Measurements from ENCODE around the gene THYN1. TPM values are rescaled to one million over a fixed set of nuclear protein-coding genes. Genes with fewer than 3 reads are reported as not detected.

The THYN1 gene
- total RNA-seq, 1 experiment from 2014 or later = 56.6 TPM

GRCh38 chr11:134293119-134294113 lies 40.3 kb upstream of the THYN1 start:
- H3K36me3 ChIP-seq (ENCODE audit: low read depth, low read length) = no peaks in the 10 kb centered on the region
- H3K9ac ChIP-seq (ENCODE audit: low read length) = no peak overlapping the region
- no peak overlapping the region for H3K27ac ChIP-seq (ENCODE audit: low read length)
- POLR2A ChIA-PET (ENCODE audit: unreplicated experiment) = no interaction called here
- no peaks in the 10 kb centered on the region for H3F3A ChIP-seq (ENCODE audit: low read length, unreplicated experiment)
- DNase-seq = no peak
- no peaks in the 10 kb centered on the region for H3K9me3 ChIP-seq (ENCODE audit: low read length)
- H2AFZ ChIP-seq (ENCODE audit: low read length) = no peak overlapping the region
- H3K4me1 ChIP-seq (ENCODE audit: insufficient read depth, low read length) = no peaks in the 10 kb centered on the region
- H3K4me2 ChIP-seq (ENCODE audit: low read length) = no peak overlapping the region
- BruUV-seq (replicated peaks) = no TSS peak
- H3K9me2 ChIP-seq (replicated peaks; ENCODE audit: low read length) = no peaks in the 10 kb centered on the region
- CTCF ChIA-PET = no interaction called here
- no peak for ATAC-seq
- no peak overlapping the region for H3K4me3 ChIP-seq (ENCODE audit: low read length)
- TF ChIP-seq EZH2 (IDR thresholded peaks at IDR 0.05; ENCODE audit: low read length, unreplicated experiment) (no peak), EZH2phosphoT487 (IDR thresholded peaks at IDR 0.05; ENCODE audit: borderline replicate concordance, low read length) (no peak)
- TF ChIP-seq, protein P1, sequence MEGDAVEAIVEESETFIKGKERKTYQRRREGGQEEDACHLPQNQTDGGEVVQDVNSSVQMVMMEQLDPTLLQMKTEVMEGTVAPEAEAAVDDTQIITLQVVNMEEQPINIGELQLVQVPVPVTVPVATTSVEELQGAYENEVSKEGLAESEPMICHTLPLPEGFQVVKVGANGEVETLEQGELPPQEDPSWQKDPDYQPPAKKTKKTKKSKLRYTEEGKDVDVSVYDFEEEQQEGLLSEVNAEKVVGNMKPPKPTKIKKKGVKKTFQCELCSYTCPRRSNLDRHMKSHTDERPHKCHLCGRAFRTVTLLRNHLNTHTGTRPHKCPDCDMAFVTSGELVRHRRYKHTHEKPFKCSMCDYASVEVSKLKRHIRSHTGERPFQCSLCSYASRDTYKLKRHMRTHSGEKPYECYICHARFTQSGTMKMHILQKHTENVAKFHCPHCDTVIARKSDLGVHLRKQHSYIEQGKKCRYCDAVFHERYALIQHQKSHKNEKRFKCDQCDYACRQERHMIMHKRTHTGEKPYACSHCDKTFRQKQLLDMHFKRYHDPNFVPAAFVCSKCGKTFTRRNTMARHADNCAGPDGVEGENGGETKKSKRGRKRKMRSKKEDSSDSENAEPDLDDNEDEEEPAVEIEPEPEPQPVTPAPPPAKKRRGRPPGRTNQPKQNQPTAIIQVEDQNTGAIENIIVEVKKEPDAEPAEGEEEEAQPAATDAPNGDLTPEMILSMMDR (conservative IDR thresholded peaks at IDR 0.05; ENCODE audit: low read depth, low read length) = no peak
- H4K20me1 ChIP-seq (ENCODE audit: low read length) = no peaks in the 10 kb centered on the region
- no peaks in the 10 kb centered on the region for H3K79me2 ChIP-seq (ENCODE audit: low read length)
- intact Hi-C loops (cut with micrococcal nuclease) = no loop called here
- H3K27me3 ChIP-seq (ENCODE audit: low read length) = peaks cover 49% of the 10 kb centered on the region

- intact Hi-C loops (cut with micrococcal nuclease) = no loop called here
- ChIA-PET POLR2A (ENCODE audit: unreplicated experiment) (no interaction called here), CTCF (no interaction called here)
- H3K4me3 ChIP-seq (ENCODE audit: low read length) = no peak overlapping the region
- H3K9me2 ChIP-seq (replicated peaks; ENCODE audit: low read length) = no peaks in the 10 kb centered on the region
- BruUV-seq (replicated peaks) = no TSS peak
- H3K27ac ChIP-seq (ENCODE audit: low read length) = no peak overlapping the region
- H2AFZ ChIP-seq (ENCODE audit: low read length) = no peak overlapping the region
- TF ChIP-seq EZH2phosphoT487 (IDR thresholded peaks at IDR 0.05; ENCODE audit: borderline replicate concordance, low read length) (no peak), EZH2 (IDR thresholded peaks at IDR 0.05; ENCODE audit: low read length, unreplicated experiment) (no peak)
- TF ChIP-seq, protein P1 (conservative IDR thresholded peaks at IDR 0.05; ENCODE audit: low read depth, low read length) = no peak
- no peak overlapping the region for H3K4me2 ChIP-seq (ENCODE audit: low read length)
- no peaks in the 10 kb centered on the region for H3K36me3 ChIP-seq (ENCODE audit: low read depth, low read length)
- no peaks in the 10 kb centered on the region for H3K4me1 ChIP-seq (ENCODE audit: insufficient read depth, low read length)
- no peak for DNase-seq
- H3K9me3 ChIP-seq (ENCODE audit: low read length) = no peaks in the 10 kb centered on the region
- no peaks in the 10 kb centered on the region for H3K79me2 ChIP-seq (ENCODE audit: low read length)
- ATAC-seq = no peak
- no peak overlapping the region for H3K9ac ChIP-seq (ENCODE audit: low read length)
- H3K27me3 ChIP-seq (ENCODE audit: low read length) = peaks cover 49% of the 10 kb centered on the region
- H4K20me1 ChIP-seq (ENCODE audit: low read length) = no peaks in the 10 kb centered on the region
- H3F3A ChIP-seq (ENCODE audit: low read length, unreplicated experiment) = no peaks in the 10 kb centered on the region
Observed at GRCh38 chr11:134292661-134293060, 39.5 kb upstream of the THYN1 start.

DNA sequence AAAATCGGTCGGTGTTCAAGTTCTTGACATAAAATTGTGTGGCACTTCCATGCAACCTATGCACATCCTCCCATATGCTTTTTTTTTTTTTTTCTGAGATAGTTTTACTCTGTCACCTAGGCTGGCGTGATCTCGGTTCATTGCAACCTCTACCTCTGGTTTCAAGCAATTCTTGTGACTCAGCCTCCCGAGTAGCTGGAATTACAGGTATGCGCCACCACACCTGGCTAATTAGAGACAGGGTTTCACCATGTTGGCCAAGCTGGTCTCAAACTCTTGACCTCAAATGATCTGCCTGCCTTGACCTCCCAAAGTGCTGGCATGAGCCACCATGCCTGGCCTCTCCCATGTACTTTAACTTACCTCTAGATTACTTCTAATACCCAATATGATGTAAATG lies 38.0 kb upstream of the THYN1 start:
- Histone ChIP-seq H3F3A (ENCODE audit: low read length, unreplicated experiment) (no peaks in the 10 kb centered on the region), H3K27me3 (ENCODE audit: low read length) (peaks cover 52% of the 10 kb centered on the region), H3K79me2 (ENCODE audit: low read length) (no peaks in the 10 kb centered on the region), H3K4me1 (ENCODE audit: insufficient read depth, low read length) (no peaks in the 10 kb centered on the region), H3K36me3 (ENCODE audit: low read depth, low read length) (no peaks in the 10 kb centered on the region), H2AFZ (ENCODE audit: low read length) (no peak overlapping the region), H3K9me2 (replicated peaks; ENCODE audit: low read length) (no peaks in the 10 kb centered on the region), H3K9ac (ENCODE audit: low read length) (no peak overlapping the region), H3K4me3 (ENCODE audit: low read length) (no peak overlapping the region), H3K27ac (ENCODE audit: low read length) (no peak overlapping the region), H4K20me1 (ENCODE audit: low read length) (no peaks in the 10 kb centered on the region), H3K9me3 (ENCODE audit: low read length) (no peaks in the 10 kb centered on the region), H3K4me2 (ENCODE audit: low read length) (no peak overlapping the region)
- intact Hi-C loops (cut with micrococcal nuclease) = no loop called here
- DNase-seq (no peak), ATAC-seq (no peak)
- ChIA-PET POLR2A (ENCODE audit: unreplicated experiment) (no interaction called here), CTCF (no interaction called here)
- TF ChIP-seq EZH2phosphoT487 (IDR thresholded peaks at IDR 0.05; ENCODE audit: borderline replicate concordance, low read length) = no peak
- TF ChIP-seq, protein P1 (conservative IDR thresholded peaks at IDR 0.05; ENCODE audit: low read depth, low read length) = no peak
- BruUV-seq (replicated peaks) = no TSS peak

All from PC-3 (cell line).